BLaER1 (cell line): ENCODE measurements around the gene CCR3.

Experiments used
- H3K27ac ChIP-seq: shearing (Covaris generic); formaldehyde crosslinking; 2 replicates; pipeline ENCODE4 v1.8.1; 2022
- H3K27me3 ChIP-seq: shearing (Covaris generic); formaldehyde crosslinking; 2 replicates; pipeline ENCODE4 v1.8.1; 2022
- H3K36me3 ChIP-seq: shearing (Covaris generic); formaldehyde crosslinking; 2 replicates; pipeline ENCODE4 v1.8.1; 2022
- H3K4me1 ChIP-seq: shearing (Covaris generic); formaldehyde crosslinking; 2 replicates; pipeline ENCODE4 v1.8.1; 2022
- H3K4me2 ChIP-seq: shearing (Covaris generic); formaldehyde crosslinking; 2 replicates; pipeline ENCODE4 v1.8.1; 2022
- H3K4me3 ChIP-seq: shearing (Covaris generic); formaldehyde crosslinking; 2 replicates; pipeline ENCODE4 v1.8.1; 2022
- H3K9ac ChIP-seq: shearing (Covaris generic); formaldehyde crosslinking; 2 replicates; pipeline ENCODE4 v1.8.1; 2022
- H3K9me3 ChIP-seq: shearing (Covaris generic); formaldehyde crosslinking; 2 replicates; pipeline ENCODE4 v1.8.1; 2022
- H4K20me1 ChIP-seq: shearing (Covaris generic); formaldehyde crosslinking; 2 replicates; pipeline ENCODE4 v1.8.1; 2022
- Cebpa-rat ChIP-seq: shearing (Covaris generic); IDR thresholded peaks from 2 replicates; pipeline ENCODE4 v1.8.1; 2022

Gene CCR3

GRCh38 chr3:46303240-46303639, 61.0 kb downstream of the CCR3 start:
- TF ChIP-seq Cebpa-rat: no peak
- Histone ChIP-seq H3K9me3 (no peaks in the 10 kb centered on the region), H3K9ac (no peak overlapping the region), H3K27ac (no peak overlapping the region), H3K4me2 (no peak overlapping the region), H3K27me3 (no peaks in the 10 kb centered on the region), H3K4me3 (no peak overlapping the region), H4K20me1 (no peaks in the 10 kb centered on the region), H3K4me1 (no peaks in the 10 kb centered on the region), H3K36me3 (no peaks in the 10 kb centered on the region)

GRCh38 chr3:46304739-46305138, 62.5 kb downstream of the CCR3 start:
- Histone ChIP-seq H3K4me1 (no peaks in the 10 kb centered on the region), H3K4me2 (no peak overlapping the region), H3K27me3 (no peaks in the 10 kb centered on the region), H3K9me3 (no peaks in the 10 kb centered on the region), H3K9ac (no peak overlapping the region), H3K4me3 (no peak overlapping the region), H3K27ac (no peak overlapping the region), H3K36me3 (no peaks in the 10 kb centered on the region), H4K20me1 (no peaks in the 10 kb centered on the region)
- TF ChIP-seq Cebpa-rat: no peak

DNA sequence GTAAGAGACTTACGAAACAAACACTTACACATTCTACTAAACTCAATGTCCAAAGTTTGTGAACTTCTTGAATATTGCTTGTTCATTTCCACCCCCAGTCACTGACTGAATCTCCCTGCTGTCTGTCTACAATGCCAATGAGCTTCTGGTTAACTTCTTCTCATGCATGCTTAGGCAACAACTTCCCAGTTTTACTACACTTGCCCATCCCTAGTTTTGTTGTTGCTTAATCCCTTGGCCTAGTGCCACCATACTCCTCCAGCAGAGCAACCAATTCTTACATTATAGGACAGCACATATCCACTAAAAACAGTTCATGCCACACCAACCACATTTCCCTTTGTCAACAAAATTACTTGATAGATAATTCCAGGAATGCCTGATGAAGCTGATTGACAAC, 70.7 kb downstream of the CCR3 start:
- no peaks in the 10 kb centered on the region for H4K20me1 ChIP-seq
- TF ChIP-seq Cebpa-rat: no peak
- no peaks in the 10 kb centered on the region for H3K27me3 ChIP-seq
- 0 out of 2 replicates have a peak, but pooled peaks cover 7% of the 10 kb centered on the region for H3K9me3 ChIP-seq
- no peaks in the 10 kb centered on the region for H3K4me1 ChIP-seq
- H3K27ac ChIP-seq: no peak overlapping the region
- no peak overlapping the region for H3K9ac ChIP-seq
- H3K4me3 ChIP-seq: no peak overlapping the region
- no peak overlapping the region for H3K4me2 ChIP-seq
- no peaks in the 10 kb centered on the region for H3K36me3 ChIP-seq

GRCh38 chr3:46314517-46314916, 72.3 kb downstream of the CCR3 start:
- Histone ChIP-seq H3K27ac (no peak overlapping the region), H3K4me2 (no peak overlapping the region), H3K27me3 (no peaks in the 10 kb centered on the region), H3K36me3 (no peaks in the 10 kb centered on the region), H3K9ac (no peak overlapping the region), H3K9me3 (0 out of 2 replicates have a peak, but pooled peaks cover 7% of the 10 kb centered on the region), H3K4me3 (no peak overlapping the region), H3K4me1 (no peaks in the 10 kb centered on the region), H4K20me1 (no peaks in the 10 kb centered on the region)
- TF ChIP-seq Cebpa-rat: no peak

DNA sequence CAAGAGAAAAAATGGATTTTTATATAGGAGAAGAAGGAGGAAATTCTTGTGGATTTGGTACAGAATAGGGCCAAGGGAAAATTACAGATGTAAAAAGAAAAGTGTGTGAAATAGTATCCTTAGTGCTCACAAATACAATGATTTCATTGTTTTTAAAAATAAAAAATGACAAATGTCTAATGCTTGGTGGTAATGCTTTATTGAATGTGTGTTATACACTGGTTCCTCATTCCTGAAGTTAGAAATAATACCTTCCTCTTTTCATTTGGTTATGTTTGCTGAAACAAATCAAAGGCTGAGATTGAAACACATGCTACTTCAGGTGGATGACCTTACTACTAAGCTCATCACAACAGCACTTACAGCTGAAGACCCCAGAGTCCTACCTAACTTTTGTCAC, 73.9 kb downstream of the CCR3 start:
- no peaks in the 10 kb centered on the region for H3K27me3 ChIP-seq
- 0 out of 2 replicates have a peak, but pooled peaks cover 7% of the 10 kb centered on the region for H3K9me3 ChIP-seq
- no peak overlapping the region for H3K27ac ChIP-seq
- H3K9ac ChIP-seq: no peak overlapping the region
- H3K4me3 ChIP-seq: no peak overlapping the region
- no peak overlapping the region for H3K4me2 ChIP-seq
- no peaks in the 10 kb centered on the region for H4K20me1 ChIP-seq
- peaks cover 7% of the 10 kb centered on the region for H3K4me1 ChIP-seq
- no peaks in the 10 kb centered on the region for H3K36me3 ChIP-seq
- TF ChIP-seq Cebpa-rat: no peak
